ENCODE data around the gene GZF1. TPM values are rescaled to one million over a fixed set of nuclear protein-coding genes. Genes with fewer than 3 reads are reported as not detected.

GZF1 gene
- 16.6 and 28.0 TPM in 2 replicates for total RNA-seq

- H3K27me3 ChIP-seq (ENCODE audit: control insufficient read depth, insufficient read depth, low read length): no peaks in the 10 kb centered on the region
- DNase-seq (ENCODE audit: low read depth): peak; percentile 89
- FAIRE-seq: no peak
- TF ChIP-seq CTCF (IDR thresholded peaks at IDR 0.05; ENCODE audit: insufficient read depth, low read length, severe bottlenecking): peak; percentile 20
- H3K36me3 ChIP-seq (ENCODE audit: control insufficient read depth, insufficient read depth, low read length): peaks cover 6% of the 10 kb centered on the region
- H3K4me3 ChIP-seq (ENCODE audit: low read depth, low read length): peak within 1 kb of the TSS; percentile 80
Measured at GRCh38 chr20:23361476-23362391, at the start of gene GZF1. Gene GZF1 (plus strand): TSS chr20:23362182. CDS start chr20:23364384, 2,202 bp downstream.

GRCh38 chr20:23313271-23313670 is 48.7 kb upstream of the GZF1 start:
- TF ChIP-seq CTCF (IDR thresholded peaks at IDR 0.05; ENCODE audit: insufficient read depth, low read length, severe bottlenecking): no peak
- DNase-seq (ENCODE audit: low read depth) (no peak), FAIRE-seq (no peak)
- H3K36me3 ChIP-seq (ENCODE audit: control insufficient read depth, insufficient read depth, low read length): no peaks in the 10 kb centered on the region
- no peak overlapping the region for H3K4me3 ChIP-seq (ENCODE audit: low read depth, low read length)
- no peaks in the 10 kb centered on the region for H3K27me3 ChIP-seq (ENCODE audit: control insufficient read depth, insufficient read depth, low read length)

GRCh38 chr20:23314699-23315098 is 47.3 kb upstream of the GZF1 start:
- H3K36me3 ChIP-seq (ENCODE audit: control insufficient read depth, insufficient read depth, low read length): no peaks in the 10 kb centered on the region
- H3K4me3 ChIP-seq (ENCODE audit: low read depth, low read length): no peak overlapping the region
- no peaks in the 10 kb centered on the region for H3K27me3 ChIP-seq (ENCODE audit: control insufficient read depth, insufficient read depth, low read length)
- no peak for DNase-seq (ENCODE audit: low read depth)
- FAIRE-seq: no peak
- no peak for TF ChIP-seq CTCF (IDR thresholded peaks at IDR 0.05; ENCODE audit: insufficient read depth, low read length, severe bottlenecking)

GRCh38 chr20:23315099-23315498 is 46.9 kb upstream of the GZF1 start:
- DNase-seq (ENCODE audit: low read depth) (no peak), FAIRE-seq (no peak)
- no peak for TF ChIP-seq CTCF (IDR thresholded peaks at IDR 0.05; ENCODE audit: insufficient read depth, low read length, severe bottlenecking)
- Histone ChIP-seq H3K4me3 (ENCODE audit: low read depth, low read length) (no peak overlapping the region), H3K27me3 (ENCODE audit: control insufficient read depth, insufficient read depth, low read length) (no peaks in the 10 kb centered on the region), H3K36me3 (ENCODE audit: control insufficient read depth, insufficient read depth, low read length) (no peaks in the 10 kb centered on the region)

- Histone ChIP-seq H3K27me3 (ENCODE audit: control insufficient read depth, insufficient read depth, low read length) (no peaks in the 10 kb centered on the region), H3K36me3 (ENCODE audit: control insufficient read depth, insufficient read depth, low read length) (no peaks in the 10 kb centered on the region), H3K4me3 (ENCODE audit: low read depth, low read length) (no peak overlapping the region)
- no peak for TF ChIP-seq CTCF (IDR thresholded peaks at IDR 0.05; ENCODE audit: insufficient read depth, low read length, severe bottlenecking)
- DNase-seq (ENCODE audit: low read depth) (no peak), FAIRE-seq (no peak)
Measured at GRCh38 chr20:23316626-23317025, 45.4 kb upstream of the GZF1 start.
